B cell (primary cell): ENCODE measurements around the gene CUBN.

Experiments
- CTCF ChIP-seq: fragments of 200-600 bp; IDR thresholded peaks from one replicate; pipeline ENCODE4 v1.8.0; 2022; ENCODE audit warnings: antibody characterized with exemption, mild to moderate bottlenecking
- EZH2 ChIP-seq: IDR thresholded peaks from 2 replicates; pipeline ENCODE4 v1.6.1; 2012; ENCODE audit warnings: borderline replicate concordance, low read depth, mild to moderate bottlenecking, moderate library complexity, low read length; ENCODE audit not compliant: insufficient read depth, poor library complexity, severe bottlenecking

GRCh38 chr10:17059197-17059688, 70.4 kb downstream of the CUBN start:
- TF ChIP-seq CTCF (no peak), EZH2 (no peak)
